ENCODE measurements around the gene ABHD2.

Gene ABHD2

GRCh38 chr15:89205991-89206585, 117.8 kb downstream of the ABHD2 start:
- no peak overlapping the region for H3K27ac ChIP-seq
- no peak for TF ChIP-seq CTCF (IDR thresholded peaks at IDR 0.05)
- TF ChIP-seq ZFX (IDR thresholded peaks at IDR 0.05; ENCODE audit: borderline replicate concordance): no peak

GRCh38 chr15:89206908-89207331, 118.7 kb downstream of the ABHD2 start:
- TF ChIP-seq ZFX (IDR thresholded peaks at IDR 0.05; ENCODE audit: borderline replicate concordance): no peak
- TF ChIP-seq CTCF (IDR thresholded peaks at IDR 0.05): peak; percentile 98

GRCh38 chr15:89208256-89208655, 120.0 kb downstream of the ABHD2 start:
- no peak overlapping the region for H3K27ac ChIP-seq
- no peak for TF ChIP-seq CTCF (IDR thresholded peaks at IDR 0.05)
- TF ChIP-seq ZFX (IDR thresholded peaks at IDR 0.05; ENCODE audit: borderline replicate concordance): no peak

More at GRCh38 chr15:89206908-89207331, 118.7 kb downstream of the ABHD2 start:
- no peak overlapping the region for H3K27ac ChIP-seq

- no peak overlapping the region for H3K27ac ChIP-seq
- TF ChIP-seq CTCF (IDR thresholded peaks at IDR 0.05) (no peak), ZFX (IDR thresholded peaks at IDR 0.05; ENCODE audit: borderline replicate concordance) (no peak)
Measured at GRCh38 chr15:89209057-89209456, 120.8 kb downstream of the ABHD2 start.

GRCh38 chr15:89211678-89212170, 123.5 kb downstream of the ABHD2 start:
- TF ChIP-seq ZFX (IDR thresholded peaks at IDR 0.05; ENCODE audit: borderline replicate concordance) (no peak), CTCF (IDR thresholded peaks at IDR 0.05) (no peak)
- no peak overlapping the region for H3K27ac ChIP-seq

- no peak for TF ChIP-seq ZFX (IDR thresholded peaks at IDR 0.05; ENCODE audit: borderline replicate concordance)
- no peak for TF ChIP-seq CTCF (IDR thresholded peaks at IDR 0.05)
- no peak overlapping the region for H3K27ac ChIP-seq
Measured at GRCh38 chr15:89215627-89216026, 127.4 kb downstream of the ABHD2 start.

GRCh38 chr15:89217031-89217430, 128.8 kb downstream of the ABHD2 start:
- TF ChIP-seq ZFX (IDR thresholded peaks at IDR 0.05; ENCODE audit: borderline replicate concordance) (no peak), CTCF (IDR thresholded peaks at IDR 0.05) (no peak)
- no peak overlapping the region for H3K27ac ChIP-seq

Measured in 22Rv1 (cell line).